Testis (tissue), 3 donors: ENCODE data around the gene MRPL43. TPM values are rescaled to one million over a fixed set of nuclear protein-coding genes. Genes with fewer than 3 reads are reported as not detected.

ENCODE experiments used
- DNase-seq: peaks from one replicate; pipeline ENCODE4 v3.0.0-alpha.2; 2019
- H3K27ac ChIP-seq, 2 donors: fragments of 200-600 bp; sonication (generic); one replicate each; pipeline ENCODE4 v1.5.1; 2019
- H3K27me3 ChIP-seq: fragments of 200-600 bp; sonication (generic); one replicate; pipeline ENCODE4 v1.5.1; 2019
- H3K36me3 ChIP-seq: fragments of 200-600 bp; sonication (generic); one replicate; pipeline ENCODE4 v1.5.1; 2017; ENCODE audit warnings: low read depth; ENCODE audit errors: missing control alignments
- H3K4me1 ChIP-seq: fragments of 200-600 bp; sonication (generic); one replicate; pipeline ENCODE4 v1.5.1; 2019
- H3K4me3 ChIP-seq, 2 donors: fragments of 200-600 bp; sonication (generic); one replicate each; pipeline ENCODE4 v1.5.1; 2017 to 2019
- H3K9me3 ChIP-seq: fragments of 200-600 bp; sonication (generic); one replicate; pipeline ENCODE4 v1.5.1; 2017
- POLR2A ChIP-seq: fragments of 450-650 bp; IDR thresholded peaks from one replicate; pipeline ENCODE4 v1.6.1; 2017; ENCODE audit warnings: antibody characterized with exemption, mild to moderate bottlenecking, moderate library complexity
- WGBS, 2 donors: methylation state at CpG; one replicate each; pipeline ENCODE4 v1.1.5; 2018; 5-methylcytosine and 5-hydroxymethylcytosine counted together
- intact Hi-C: fragments of 100-400 bp; cut with DNase I; formaldehyde crosslinking; loops from one replicate; pipeline ENCODE4 v1.15.1; 2023; ENCODE audit warnings: low total_unique reads
- polyA plus RNA-seq: library from polyadenylated mRNA; stranded (reverse); fragments of 350-450 nt; fragmentation: Illumina TruSeq; extraction: RNeasy Lipid Tissue Mini Kit (QIAGEN cat#74804); gene quantifications from one replicate; pipeline ENCODE4 v1.2.3, GENCODE V29; 2014; ENCODE audit warnings: low read depth, low replicate concordance; ENCODE audit not compliant: insufficient read depth
- total RNA-seq, 2 donors: library from RNA; depleted of rRNA; stranded (reverse); fragments of >200 nt; gene quantifications; one replicate each; pipeline ENCODE4 v1.2.3, GENCODE V29; 2016
- TF ChIP-seq, protein P1 (sequence below), 3 experiments: fragments of 450-650 bp in 2 of 3; fragments of 200-600 bp in 1 of 3; sonication (generic) in 1 of 3; IDR thresholded peaks; one replicate each; pipeline ENCODE4 v1.5.1; 2016 to 2019; ENCODE audit warnings: antibody characterized with exemption in 3 of 3, mild to moderate bottlenecking in 2 of 3, moderate library complexity in 1 of 3

MRPL43 gene
- total and polyA plus RNA-seq, 3 donors from 2014 or later, result 123 to 199 (median 124) TPM

GRCh38 chr10:101007099-101007711 lies 19.9 kb upstream of the MRPL43 start:
- no peaks in the 10 kb centered on the region for H3K27me3 ChIP-seq
- H3K4me3 ChIP-seq, result no peak overlapping the region
- TF ChIP-seq POLR2A, result no peak
- TF ChIP-seq, protein P1, sequence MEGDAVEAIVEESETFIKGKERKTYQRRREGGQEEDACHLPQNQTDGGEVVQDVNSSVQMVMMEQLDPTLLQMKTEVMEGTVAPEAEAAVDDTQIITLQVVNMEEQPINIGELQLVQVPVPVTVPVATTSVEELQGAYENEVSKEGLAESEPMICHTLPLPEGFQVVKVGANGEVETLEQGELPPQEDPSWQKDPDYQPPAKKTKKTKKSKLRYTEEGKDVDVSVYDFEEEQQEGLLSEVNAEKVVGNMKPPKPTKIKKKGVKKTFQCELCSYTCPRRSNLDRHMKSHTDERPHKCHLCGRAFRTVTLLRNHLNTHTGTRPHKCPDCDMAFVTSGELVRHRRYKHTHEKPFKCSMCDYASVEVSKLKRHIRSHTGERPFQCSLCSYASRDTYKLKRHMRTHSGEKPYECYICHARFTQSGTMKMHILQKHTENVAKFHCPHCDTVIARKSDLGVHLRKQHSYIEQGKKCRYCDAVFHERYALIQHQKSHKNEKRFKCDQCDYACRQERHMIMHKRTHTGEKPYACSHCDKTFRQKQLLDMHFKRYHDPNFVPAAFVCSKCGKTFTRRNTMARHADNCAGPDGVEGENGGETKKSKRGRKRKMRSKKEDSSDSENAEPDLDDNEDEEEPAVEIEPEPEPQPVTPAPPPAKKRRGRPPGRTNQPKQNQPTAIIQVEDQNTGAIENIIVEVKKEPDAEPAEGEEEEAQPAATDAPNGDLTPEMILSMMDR (IDR thresholded peaks at IDR 0.05), result no peak
- H3K36me3 ChIP-seq, result no peaks in the 10 kb centered on the region
- DNase-seq, result no peak
- WGBS, 2 donors, result 50 to 63% methylated on average over 8 to 11 of the region's 11 CpGs
- no peaks in the 10 kb centered on the region for H3K9me3 ChIP-seq
- H3K4me1 ChIP-seq, result peaks cover 22% of the 10 kb centered on the region
- intact Hi-C loops, result no loop called here
- H3K27ac ChIP-seq, result peak overlapping the region in 1 of 2 donors; percentile 50

DNA sequence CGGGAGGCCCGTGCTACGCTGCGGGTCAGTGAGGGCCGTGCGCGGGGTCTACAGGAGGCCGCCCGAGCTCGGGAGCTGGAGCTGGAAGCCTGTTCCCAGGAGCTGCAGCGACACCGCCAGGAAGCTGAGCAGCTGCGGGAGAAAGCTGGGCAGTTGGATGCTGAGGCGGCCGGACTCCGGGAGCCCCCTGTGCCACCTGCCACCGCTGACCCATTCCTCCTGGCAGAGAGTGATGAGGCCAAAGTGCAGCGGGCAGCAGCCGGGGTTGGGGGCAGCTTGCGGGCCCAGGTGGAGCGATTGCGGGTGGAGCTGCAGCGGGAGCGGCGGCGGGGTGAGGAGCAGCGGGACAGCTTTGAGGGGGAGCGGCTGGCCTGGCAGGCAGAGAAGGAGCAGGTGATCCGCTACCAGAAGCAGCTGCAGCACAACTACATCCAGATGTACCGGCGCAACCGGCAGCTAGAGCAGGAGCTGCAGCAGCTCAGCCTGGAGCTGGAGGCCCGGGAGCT lies 19.3 kb upstream of the MRPL43 start:
- H3K4me3 ChIP-seq, result no peak overlapping the region
- TF ChIP-seq POLR2A, result no peak
- TF ChIP-seq, protein P1 (IDR thresholded peaks at IDR 0.05), result no peak
- no peaks in the 10 kb centered on the region for H3K27me3 ChIP-seq
- no peaks in the 10 kb centered on the region for H3K9me3 ChIP-seq
- peak; percentile 44 for DNase-seq
- no peaks in the 10 kb centered on the region for H3K36me3 ChIP-seq
- peaks cover 28% of the 10 kb centered on the region for H3K4me1 ChIP-seq
- WGBS, 2 donors, result 72 to 89% methylated on average over 24 to 32 of the region's 33 CpGs
- intact Hi-C loops, result no loop called here
- peak overlapping the region in 1 of 2 donors; percentile 50 for H3K27ac ChIP-seq

GRCh38 chr10:101005869-101006567 lies 18.7 kb upstream of the MRPL43 start:
- TF ChIP-seq, protein P1 (IDR thresholded peaks at IDR 0.05), result no peak
- no peak for TF ChIP-seq POLR2A
- intact Hi-C loops, result no loop called here
- Histone ChIP-seq H3K36me3 (no peaks in the 10 kb centered on the region), H3K9me3 (no peaks in the 10 kb centered on the region), H3K27me3 (no peaks in the 10 kb centered on the region), H3K27ac (no peak overlapping the region), H3K4me3 (no peak overlapping the region), H3K4me1 (peaks cover 33% of the 10 kb centered on the region)
- WGBS, 2 donors, result 94 to 100% methylated on average over 3 to 4 of the region's 4 CpGs
- no peak for DNase-seq

DNA sequence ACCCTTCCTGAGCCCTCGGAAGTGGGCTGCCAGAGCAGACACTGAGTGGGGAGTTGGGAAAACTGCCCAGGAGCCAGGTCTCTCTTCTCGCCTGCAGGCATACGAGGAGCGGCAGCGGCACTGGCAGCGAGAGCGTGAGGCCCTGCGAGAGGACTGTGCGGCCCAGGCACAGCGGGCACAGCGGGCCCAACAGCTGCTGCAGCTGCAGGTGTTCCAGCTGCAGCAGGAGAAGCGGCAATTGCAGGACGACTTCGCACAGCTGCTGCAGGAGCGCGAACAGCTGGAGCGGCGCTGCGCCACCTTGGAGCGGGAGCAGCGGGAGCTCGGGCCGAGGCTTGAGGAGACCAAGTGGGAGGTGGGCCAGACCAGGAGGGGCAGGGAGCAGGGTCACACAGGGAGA lies 18.1 kb upstream of the MRPL43 start:
- Histone ChIP-seq H3K4me1 (peaks cover 40% of the 10 kb centered on the region), H3K27ac (no peak overlapping the region), H3K9me3 (no peaks in the 10 kb centered on the region), H3K36me3 (no peaks in the 10 kb centered on the region), H3K27me3 (no peaks in the 10 kb centered on the region), H3K4me3 (no peak overlapping the region)
- intact Hi-C loops, result no loop called here
- TF ChIP-seq, protein P1 (IDR thresholded peaks at IDR 0.05), result no peak
- TF ChIP-seq POLR2A, result no peak
- 91 to 98% methylated on average over 8 to 23 of the region's 23 CpGs for WGBS, 2 donors
- no peak for DNase-seq
